SK-N-SH treated with all-trans-retinoic acid at 6 μM for 48 hours (cell line): ENCODE measurements around the gene ARHGEF10L.

Experiments
- ESRRG ChIP-seq: fragments of 250-450 bp; sonication (Bioruptor Pico); IDR thresholded peaks from 2 replicates; pipeline ENCODE4 v1.6.1; 2021; ENCODE audit warnings: mild to moderate bottlenecking
- PATZ1 ChIP-seq: fragments of 250-450 bp; sonication (Bioruptor Pico); IDR thresholded peaks from 2 replicates; pipeline ENCODE4 v1.8.0; 2020; ENCODE audit warnings: mild to moderate bottlenecking, moderate library complexity, borderline replicate concordance
- POU6F1 ChIP-seq: fragments of 250-450 bp; sonication (Bioruptor Pico); IDR thresholded peaks from 2 replicates; pipeline ENCODE4 v1.8.0; 2021; ENCODE audit warnings: low read depth, mild to moderate bottlenecking, moderate library complexity, borderline replicate concordance
- SNAI2 ChIP-seq: fragments of 250-450 bp; sonication (Bioruptor Pico); IDR thresholded peaks from 2 replicates; pipeline ENCODE4 v1.5.0; 2020; ENCODE audit warnings: mild to moderate bottlenecking, moderate library complexity
- TCF4 ChIP-seq: fragments of 250-450 bp; sonication (Bioruptor Pico); IDR thresholded peaks from 2 replicates; pipeline ENCODE4 v1.8.0; 2021; ENCODE audit warnings: mild to moderate bottlenecking, moderate library complexity, borderline replicate concordance
- ZFP3 ChIP-seq: fragments of 250-450 bp; sonication (Bioruptor Pico); IDR thresholded peaks from 2 replicates; pipeline ENCODE4 v1.5.0; 2020; ENCODE audit warnings: mild to moderate bottlenecking, moderate library complexity
- ZFP30 ChIP-seq: fragments of 450-650 bp; formaldehyde crosslinking; IDR thresholded peaks from 2 replicates; pipeline ENCODE4 v1.5.0; 2022; ENCODE audit warnings: mild to moderate bottlenecking, moderate library complexity
- ZNF70 ChIP-seq: fragments of 450-650 bp; formaldehyde crosslinking; IDR thresholded peaks from 2 replicates; pipeline ENCODE4 v1.5.0; 2020; ENCODE audit warnings: mild to moderate bottlenecking, moderate library complexity

DNA sequence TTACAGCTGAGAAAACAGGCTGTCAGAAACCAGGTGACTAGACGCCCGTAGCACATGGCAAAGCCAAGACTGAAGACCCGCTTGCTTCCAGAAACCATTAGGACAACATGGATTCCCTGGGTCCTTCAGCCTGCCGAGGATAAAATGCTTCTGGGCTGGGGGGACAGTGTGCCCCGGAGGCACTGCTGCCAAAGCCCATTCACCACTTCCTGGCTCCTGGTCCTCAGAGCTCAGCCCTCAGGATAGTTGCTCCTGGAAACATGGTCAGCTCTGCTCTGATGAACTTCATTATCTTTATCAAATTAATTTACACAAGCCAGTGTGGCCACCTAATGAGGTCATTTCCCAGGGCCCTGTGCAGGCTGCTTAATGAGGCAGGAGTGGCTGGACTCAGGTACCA lies 174.5 kb downstream of the ARHGEF10L start:
- TF ChIP-seq ESRRG (CRISPR knock-in tag) (no peak), ZFP30 (CRISPR knock-in tag) (no peak), SNAI2 (CRISPR knock-in tag) (no peak), POU6F1 (CRISPR knock-in tag) (no peak), PATZ1 (no peak), ZFP3 (no peak), TCF4 (CRISPR knock-in tag) (no peak), ZNF70 (CRISPR knock-in tag) (no peak)
